NCI-H748 treated with DMSO at 0.1 percent for 48 hours (cell line): ENCODE results near the gene PAMR1.

ENCODE experiments used
- DNase-seq: peaks from one replicate; lab custom pipeline; 2025; lab: John Stamatoyannopoulos, UW

The PAMR1 gene

DNA sequence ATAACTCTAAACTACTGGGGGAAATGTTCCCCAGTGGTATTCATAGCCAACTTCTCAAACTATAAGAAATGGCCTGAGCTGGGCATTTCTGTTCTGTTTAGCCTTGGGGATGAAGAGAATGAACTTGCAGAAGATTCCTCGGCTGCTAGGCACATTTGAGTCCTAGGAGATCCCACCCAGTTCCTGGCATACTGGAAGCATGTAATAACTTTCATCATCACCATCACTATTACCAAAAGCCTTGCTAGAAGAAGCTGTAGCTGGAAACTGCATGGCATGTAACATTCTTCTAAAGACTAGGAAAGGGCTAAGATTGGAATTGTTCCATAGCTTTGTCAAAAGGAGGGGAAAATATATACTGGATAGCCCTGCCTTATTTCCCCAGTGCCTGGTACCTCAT is 65.9 kb downstream of the PAMR1 start:
- no peak for DNase-seq

DNA sequence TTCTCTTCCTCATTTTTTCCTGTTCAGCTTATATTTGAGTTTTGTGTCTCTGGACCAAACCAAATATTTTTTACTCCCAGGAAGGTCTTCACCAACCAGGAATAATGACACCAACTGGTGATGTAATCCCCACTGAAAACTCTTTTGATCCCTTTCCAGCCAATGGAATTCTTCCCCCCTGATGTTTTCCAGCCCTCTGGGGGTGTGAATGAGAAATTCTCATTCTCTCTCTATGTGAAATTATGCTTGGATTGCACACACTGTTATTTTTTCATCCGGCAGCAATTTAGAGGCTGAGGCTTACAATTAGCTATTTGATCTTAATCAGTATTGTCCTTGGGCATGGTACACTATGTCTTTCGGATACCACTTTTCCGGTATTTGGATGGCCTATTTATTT is 66.6 kb downstream of the PAMR1 start:
- no peak for DNase-seq

DNA sequence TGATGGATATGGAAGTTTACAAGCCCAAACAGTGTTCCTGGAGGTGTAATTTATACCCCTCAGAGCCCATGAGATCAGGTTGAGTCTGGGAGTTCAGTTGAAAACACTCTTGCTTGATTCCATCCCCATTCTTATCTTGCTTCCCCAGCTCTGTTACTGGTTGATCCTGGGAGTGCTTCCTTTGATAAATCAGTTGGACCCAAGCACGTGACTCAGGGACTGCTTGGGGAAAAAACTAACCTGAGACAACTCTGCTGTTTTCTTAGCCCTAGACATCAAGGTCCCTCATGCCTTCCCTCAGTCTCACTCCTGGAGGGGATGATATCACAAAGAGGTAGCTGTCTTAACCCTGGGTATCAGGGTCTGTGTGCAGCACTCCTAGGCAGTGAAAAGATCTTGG is 71.1 kb downstream of the PAMR1 start:
- no peak for DNase-seq

DNA sequence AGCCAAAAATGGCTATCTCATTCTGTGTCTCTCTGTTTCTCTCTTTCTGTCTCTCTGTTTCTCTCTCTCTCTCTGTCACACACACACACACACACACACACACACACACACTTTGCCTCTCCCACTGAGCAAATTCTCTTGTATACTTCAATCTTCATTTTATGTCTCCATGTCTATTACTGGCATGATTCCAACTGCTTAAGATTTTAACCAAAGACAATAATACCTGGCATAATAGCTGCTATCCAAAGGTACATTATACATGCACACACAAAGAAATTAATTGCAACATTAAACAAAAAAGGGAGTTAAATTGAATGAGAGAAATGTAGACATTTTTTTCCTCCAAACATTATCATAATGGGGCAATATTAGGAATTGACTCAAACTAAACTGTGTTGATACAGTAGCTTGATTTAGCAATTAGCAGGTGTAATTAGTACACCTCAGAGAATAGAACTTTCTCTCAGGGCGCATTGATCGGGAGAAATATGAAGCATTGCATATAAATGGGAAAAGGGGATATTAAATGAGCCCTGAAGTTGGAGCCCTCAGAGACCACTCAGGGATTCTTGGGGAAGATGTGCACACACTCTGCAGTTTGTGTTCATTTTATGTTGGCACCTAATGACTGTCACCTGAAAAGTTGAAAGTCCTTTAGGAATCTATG is 88.7 kb downstream of the PAMR1 start:
- peak; percentile 31 for DNase-seq

DNA sequence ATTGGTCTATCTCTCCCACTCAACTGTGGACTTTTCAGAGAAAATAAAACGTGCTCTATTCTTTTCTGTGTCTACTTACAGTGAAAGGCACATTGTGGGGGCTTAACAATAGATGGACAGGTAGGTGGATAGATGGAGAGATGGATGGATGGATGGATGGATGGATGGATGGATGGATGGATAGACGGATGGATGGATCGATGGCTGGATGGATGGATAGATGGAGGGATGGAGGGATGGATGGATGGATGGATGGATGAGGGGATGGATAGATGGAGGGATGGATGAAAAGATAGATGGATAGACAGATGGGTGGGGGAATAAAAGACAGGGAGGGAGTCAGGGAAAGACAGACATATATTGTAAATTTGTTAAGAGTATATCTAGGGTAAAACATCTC is 91.8 kb downstream of the PAMR1 start:
- no peak for DNase-seq

DNA sequence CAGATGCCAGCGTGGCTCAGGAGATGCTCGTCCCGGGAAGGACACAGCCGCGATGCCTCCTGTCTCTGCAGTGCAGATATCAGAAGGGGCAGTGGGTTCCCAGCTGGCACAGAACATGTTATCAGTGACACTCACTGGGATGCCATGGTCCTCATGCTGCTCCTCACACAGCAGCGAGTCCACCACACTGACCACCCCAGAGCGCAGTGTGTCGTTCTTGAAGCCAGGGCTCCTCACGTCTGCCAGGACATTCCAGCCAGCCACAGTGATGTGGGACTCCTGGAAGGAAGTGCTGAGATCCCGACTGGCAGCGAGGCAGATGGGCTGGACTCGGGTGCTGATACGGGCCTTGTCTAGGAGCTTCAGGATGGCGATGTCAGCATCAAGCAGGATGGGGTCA is 93.0 kb downstream of the PAMR1 start:
- DNase-seq = no peak

DNA sequence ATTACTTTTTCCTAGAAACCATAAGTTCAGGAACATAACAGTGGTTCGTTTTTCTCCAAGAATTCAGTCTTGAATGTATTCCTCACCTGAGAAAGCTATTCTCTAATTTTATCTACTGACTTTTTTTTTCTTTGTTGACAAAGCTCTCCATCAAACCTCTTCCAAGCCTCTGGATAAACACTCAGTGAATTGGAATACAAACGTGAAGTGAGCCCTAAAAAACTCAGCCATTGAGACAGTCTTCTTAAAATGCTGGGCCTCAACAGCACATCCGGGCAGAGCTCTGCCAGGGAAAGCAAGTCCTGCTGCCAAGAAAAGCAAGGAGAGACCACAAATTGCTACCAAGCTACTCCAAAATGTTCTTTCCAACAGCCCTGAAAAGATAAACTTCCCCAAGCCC is 98.3 kb downstream of the PAMR1 start:
- DNase-seq = no peak

DNA sequence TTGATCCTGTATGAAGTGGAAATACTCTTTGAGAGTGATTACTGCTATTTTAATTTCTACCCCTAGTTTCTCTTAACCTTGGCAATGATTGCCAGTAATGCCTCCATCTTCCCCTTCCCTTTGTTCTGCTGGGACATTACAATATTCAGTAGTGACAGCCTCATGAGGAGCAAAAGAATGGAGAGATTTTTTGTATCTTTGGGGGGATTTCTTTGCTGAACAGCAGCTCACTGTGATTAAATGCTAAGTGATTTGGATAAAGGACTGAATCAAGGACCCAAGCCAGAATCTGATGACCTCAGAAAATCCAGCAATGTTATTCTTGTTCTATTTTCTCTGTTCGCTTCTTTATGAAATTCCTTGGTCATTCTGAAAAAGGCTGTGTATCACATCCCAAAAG is 99.1 kb downstream of the PAMR1 start:
- no peak for DNase-seq

DNA sequence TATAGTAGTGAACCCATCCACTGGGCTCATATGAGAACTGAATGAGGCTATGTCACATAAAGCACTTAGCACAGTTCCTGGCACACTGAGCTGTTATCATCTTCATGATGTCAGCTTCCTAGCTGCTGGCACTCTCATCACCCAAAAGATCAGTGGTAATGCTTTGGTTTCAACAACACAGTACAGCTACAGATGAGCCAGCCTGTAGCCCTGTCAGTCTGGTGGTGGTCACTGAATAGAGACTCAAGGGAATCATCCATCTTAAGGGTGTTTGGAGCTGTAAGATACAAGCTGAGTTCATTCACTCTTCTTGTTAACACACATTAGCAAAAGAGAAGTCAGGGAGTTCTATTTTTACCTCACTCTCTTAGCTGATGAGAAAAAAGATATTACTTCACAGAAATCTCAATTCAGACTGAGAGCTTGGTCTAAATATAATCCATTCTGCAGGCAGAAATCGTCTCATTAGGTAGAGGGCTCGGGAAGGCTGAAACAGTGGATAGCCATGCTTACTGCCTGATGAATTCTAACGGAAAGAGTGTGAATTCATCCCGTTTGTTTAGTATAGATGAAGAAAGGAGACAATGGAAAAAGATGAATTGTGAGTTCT is 99.7 kb downstream of the PAMR1 start:
- no peak for DNase-seq

DNA sequence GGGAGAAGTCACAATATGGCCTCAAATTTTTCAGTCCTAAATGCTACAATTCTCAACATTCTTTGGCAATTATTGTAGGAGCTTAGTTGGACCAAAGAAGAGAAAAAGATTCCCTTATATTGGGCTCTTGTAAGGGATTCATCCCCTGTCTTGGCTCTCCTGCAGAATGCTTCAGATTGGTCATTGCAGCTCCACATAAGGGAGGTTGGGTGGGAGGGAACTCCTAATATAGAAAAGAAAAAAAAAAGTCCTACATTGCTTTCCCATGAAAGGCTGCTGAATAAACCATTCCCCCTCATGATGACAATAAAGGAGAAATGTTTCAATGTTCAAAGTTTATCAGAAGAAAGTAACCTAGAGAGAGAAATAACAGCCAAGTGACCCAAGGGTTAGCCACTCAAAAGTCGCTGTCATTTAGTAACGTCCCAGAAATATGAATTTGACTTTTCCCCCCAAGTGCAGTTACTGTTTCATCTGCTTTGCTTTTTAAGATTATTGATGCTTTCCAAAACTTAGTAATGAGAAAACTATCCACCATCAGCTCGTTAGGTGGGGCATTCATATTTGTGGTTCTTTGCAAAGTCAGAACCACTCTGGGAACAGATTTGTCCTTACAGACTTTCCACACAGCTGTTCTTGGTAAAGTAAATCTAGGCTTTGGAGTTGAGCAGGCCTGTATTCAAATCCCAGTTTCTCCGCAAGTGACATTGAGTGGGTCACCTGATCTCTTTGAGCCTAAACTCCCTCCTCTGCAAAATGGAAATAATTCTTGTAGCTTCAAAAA is 101.1 kb downstream of the PAMR1 start:
- no peak for DNase-seq

DNA sequence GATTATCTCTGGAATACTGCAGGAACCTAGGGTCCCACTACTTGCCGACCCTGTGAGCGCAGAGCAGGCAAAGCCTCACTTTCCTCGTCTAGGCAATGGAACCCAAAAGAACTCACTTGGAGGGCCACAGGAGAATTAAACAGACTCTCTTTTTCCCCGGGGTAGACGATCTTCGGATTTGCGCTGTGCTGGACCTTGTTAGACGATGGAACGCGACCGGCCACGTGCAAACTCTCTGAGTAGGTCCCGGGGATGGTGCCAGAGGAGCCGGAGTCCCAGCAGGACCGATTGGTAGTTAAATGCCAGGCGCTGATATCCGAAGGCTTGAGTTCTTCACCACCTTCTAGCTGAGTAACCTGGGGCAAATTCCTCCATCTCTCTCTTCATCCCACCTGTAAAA is 105.0 kb downstream of the PAMR1 start:
- no peak for DNase-seq

DNA sequence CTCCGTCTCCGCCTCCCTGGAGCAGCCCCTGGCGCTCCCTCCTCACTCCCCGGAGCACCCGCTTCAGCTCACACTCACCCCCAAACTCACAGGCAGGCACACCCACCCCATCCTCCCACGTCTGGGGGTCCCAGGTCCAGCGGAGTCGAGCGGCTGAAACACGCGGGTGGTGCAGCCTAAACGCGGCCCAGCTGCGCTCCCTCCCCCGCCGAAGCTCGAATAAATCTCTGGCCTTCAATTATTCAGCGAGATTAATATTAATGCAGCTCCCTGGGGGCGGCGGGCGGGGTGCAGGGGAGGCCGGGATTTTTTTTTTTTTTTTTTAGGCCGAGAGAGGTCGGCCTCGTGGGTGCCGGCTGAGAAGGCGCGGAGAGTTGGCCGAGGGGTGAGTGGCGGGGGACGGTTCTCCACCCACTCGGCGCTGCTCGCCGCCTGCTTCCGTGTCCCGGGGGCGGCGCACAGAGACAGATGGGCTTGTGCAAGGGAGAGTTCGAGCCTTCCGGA is 105.5 kb downstream of the PAMR1 start:
- DNase-seq = no peak

DNA sequence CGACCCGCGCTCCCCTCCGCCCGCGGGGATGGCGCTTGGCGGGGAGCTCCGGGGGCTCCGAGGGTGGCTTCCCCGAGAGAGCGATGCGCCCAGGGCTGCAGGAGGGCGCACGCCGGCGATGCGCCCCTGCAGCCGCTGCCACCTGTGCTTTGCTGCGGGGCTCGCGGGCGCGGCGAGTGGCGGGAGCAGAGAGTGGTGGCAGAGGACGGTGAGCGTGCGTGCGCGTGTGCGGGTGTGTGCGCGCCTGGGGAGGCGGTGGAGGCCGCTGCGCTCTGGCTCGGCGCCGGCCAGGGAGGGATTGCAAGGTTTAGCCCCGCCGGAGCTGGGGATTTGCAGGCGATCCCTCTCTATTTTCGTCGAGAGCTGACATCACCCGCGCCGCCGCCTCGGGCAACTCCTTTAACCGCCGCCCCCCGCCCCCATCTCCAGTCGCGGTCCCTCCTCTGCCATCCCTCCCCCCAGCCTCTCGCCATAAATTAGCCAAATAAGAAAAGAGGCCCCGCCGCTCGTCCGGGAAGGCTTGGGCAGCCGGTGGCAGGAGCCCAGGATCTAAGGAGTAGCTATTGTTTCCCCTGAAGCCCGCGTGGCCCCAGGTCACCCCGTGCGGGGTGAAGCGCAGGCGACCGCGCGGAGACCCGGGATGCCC is 106.1 kb downstream of the PAMR1 start, which contains the start of gene SLC1A2:
TSS of gene SLC1A2 (minus strand) at position 375 of the 646 bp plus-strand sequence. CDS start 592 bp downstream, outside the sequence.
- DNase-seq = no peak

DNA sequence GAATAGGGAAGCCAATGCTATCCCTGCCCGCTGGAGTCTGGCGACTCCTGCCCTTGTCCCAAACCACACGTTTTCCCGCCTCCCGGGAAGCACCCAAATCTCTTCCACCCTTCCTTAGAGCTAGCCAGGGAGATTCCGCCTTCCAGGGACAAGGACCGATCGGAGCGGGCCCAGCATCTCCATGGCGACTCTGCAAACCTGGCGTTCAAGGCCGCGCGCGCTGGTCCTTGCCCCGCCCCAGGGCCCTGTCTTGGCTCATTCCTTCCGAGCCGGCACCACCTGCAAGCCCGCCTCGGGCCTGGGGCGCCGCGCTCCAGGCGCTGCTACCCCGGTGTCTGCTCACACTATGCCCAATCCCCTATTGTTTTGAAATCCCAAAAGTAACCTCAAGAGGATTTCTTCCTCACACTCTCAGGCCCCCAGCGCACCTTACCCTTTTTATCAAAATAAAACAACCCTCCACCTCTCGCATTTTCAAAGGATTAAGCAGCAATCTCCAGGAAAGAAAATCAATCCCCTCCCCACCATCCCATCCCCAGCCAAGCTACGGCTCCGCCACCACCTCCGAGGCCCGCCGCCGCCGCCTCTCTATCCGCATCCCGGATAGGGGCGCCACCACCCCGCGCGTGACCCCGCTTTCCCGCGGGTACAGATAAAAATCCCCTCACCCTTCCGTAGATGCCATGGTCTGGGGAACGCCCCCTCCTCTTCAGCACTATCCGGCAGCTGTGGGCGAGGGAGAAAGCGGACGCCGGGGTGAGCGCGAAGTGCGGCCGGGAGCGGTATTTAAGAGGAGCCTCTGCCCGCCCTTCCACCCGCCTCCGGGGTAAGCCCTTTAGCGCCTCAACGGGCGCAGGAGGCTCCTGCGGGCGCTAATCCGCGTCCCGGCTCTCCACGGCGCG is 106.9 kb downstream of the PAMR1 start:
- peak; percentile 59 for DNase-seq

DNA sequence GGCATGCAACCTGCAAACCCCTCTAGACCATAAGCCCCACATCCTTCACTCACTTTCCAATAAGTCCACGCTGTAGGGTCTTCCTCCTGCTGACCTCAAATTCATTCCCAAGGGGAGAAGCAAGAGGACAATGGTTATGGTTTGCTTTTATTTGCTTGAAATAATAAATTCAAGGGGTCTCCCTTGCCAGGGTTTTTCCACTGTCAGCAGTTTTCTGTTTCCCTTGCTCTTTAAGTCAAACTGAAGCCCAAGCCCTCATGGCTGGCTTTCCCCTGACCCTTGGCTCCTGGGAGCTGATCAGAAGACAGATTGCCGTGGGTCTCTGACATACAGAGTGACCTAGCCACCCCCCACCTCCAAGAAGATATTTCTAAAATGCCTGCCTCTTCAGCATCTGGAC is 109.9 kb downstream of the PAMR1 start:
- no peak for DNase-seq

DNA sequence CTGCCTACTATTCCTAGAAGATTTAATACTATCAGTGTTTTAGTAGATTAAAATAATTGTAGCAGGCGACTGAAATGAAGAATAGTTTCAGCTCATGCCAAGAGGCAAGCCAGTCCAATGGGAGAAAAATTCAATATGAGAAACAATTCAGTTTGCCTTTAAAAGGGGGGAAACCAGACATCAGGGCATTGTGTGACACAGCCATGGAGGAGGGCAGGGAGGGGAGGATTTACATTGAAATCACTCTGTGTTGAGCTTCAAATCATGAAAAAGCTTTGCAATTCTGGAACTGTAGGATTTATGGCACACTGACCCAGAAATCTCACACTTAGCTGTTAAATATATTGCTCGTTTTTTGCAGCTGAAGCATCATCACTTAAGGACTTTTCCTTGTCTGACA is 110.6 kb downstream of the PAMR1 start:
- no peak for DNase-seq

DNA sequence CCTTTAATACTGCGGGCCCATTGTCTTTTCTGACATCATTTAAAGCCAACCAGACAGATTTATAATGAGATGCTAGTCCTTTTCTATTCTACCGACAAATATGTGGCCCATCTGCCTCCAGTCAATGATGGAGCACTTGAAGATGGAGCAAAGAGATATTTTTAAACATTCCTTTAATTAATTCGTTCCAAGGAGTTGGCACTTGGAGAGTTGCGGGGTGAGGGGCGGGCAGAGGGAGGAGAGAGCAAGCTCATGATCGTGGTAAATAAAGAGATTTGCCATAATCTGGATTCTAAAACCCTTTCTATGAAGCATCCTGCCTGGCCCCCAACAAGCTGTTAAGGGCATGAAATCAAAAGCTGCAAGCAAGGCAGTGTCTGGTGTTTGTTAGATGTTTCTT is 111.1 kb downstream of the PAMR1 start:
- DNase-seq = no peak

DNA sequence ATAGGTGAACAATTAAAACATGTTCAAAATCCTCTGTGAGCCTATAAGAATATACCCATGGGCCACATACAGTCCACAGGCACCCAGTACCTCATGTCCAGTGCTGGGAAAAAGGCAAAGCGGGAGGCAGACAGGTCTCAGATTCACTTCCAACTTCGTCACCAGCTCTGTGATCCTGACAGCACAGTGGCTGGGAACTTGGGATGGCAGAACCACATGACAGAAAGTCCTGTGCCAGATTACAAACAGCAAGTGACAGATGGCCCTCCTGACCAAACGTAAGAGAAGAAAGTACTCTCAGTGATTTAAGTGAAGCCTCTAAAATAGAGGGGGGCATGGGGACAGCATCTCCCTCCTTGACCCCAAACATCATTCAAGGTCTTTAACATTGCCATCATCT is 111.8 kb downstream of the PAMR1 start:
- DNase-seq = no peak

DNA sequence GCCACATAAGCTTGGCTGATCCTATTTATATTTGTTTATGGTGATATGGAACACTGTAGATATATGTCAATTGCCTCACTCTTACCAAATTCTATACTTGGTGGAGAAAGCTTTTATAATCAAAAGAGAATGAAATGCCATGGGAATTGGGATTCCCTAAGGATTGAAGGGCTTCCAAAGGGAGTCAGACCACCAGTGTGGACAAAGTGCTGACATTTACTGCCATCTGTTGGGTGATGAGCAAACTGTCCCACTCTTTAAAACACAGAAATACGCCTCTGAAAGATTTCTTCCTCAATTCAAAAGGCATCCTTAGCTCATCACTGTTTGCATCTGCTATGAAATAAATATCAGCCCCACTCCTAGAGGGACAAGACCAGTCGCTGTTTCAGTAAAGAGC is 113.1 kb downstream of the PAMR1 start:
- peak; percentile 38 for DNase-seq

DNA sequence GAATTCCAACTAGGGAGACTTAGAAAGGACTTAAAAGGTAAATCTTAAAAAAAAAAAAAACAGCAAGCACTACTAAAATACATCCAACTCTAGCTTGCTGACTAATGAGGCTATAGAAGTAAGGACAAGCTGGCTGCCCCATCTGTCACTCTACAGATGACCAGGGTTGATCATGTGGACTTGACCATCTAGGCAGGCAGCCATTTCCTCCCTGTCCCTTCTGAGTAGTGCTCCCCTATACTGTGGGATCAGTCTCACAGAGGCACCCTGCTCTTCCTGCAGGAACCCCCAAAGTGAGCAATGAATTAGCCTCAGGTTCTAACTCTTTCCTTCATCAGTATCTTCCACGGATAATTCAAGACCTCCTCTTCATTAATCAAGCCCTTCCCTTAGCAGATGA is 118.4 kb downstream of the PAMR1 start:
- DNase-seq = no peak

DNA sequence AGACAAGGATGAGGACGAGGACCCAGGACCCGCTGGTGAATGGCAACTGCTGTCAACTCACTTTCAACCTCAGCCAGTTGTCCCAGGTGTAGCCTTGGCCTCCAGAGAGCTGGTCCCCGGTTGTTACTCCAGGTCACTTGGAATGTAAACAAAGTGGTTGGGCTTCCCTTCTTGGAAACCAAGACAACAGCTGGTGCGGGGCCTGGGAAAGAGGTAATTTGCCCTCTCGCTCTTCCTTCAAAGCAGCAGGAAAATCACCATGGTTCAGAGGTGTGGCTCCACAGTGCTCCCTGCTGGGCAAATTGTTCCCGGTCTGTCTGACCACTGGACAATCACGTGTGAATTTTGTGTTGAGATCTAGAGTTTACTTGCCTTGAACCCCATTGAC is 121.0 kb downstream of the PAMR1 start:
- peak; percentile 20 for DNase-seq
